ENCODE measurements around the gene SLC49A4. TPM values are rescaled to one million over a fixed set of nuclear protein-coding genes. Genes with fewer than 3 reads are reported as not detected.

The SLC49A4 gene
- polyA plus RNA-seq, 1 experiment = 16.4 TPM

- H3K4me3 ChIP-seq (ENCODE audit: low read depth, low read length) = no peak overlapping the region
- ChIA-PET CTCF (interaction anchor here (0.6 to 1.8 kb wide), 2 partner anchors 16 to 19 kb away, joined by 4 to 9 read pairs; no protein-coding TSS in a partner anchor), POLR2A (no interaction called here)
- no peaks in the 10 kb centered on the region for H3K9me3 ChIP-seq (ENCODE audit: control insufficient read depth, insufficient read depth, low read length)
- no peaks in the 10 kb centered on the region for H3K27me3 ChIP-seq (ENCODE audit: control insufficient read depth, insufficient read depth, low read length)
- H3K27ac ChIP-seq (ENCODE audit: low read depth, low read length) = no peak overlapping the region
- DNase-seq (ENCODE audit: low read depth, low spot score) = no peak
- no peak for TF ChIP-seq CTCF (IDR thresholded peaks at IDR 0.05; ENCODE audit: low read depth, low read length)
These were observed 20.3 kb upstream of the SLC49A4 start for GRCh38 chr3:122774564-122774963.

DNA sequence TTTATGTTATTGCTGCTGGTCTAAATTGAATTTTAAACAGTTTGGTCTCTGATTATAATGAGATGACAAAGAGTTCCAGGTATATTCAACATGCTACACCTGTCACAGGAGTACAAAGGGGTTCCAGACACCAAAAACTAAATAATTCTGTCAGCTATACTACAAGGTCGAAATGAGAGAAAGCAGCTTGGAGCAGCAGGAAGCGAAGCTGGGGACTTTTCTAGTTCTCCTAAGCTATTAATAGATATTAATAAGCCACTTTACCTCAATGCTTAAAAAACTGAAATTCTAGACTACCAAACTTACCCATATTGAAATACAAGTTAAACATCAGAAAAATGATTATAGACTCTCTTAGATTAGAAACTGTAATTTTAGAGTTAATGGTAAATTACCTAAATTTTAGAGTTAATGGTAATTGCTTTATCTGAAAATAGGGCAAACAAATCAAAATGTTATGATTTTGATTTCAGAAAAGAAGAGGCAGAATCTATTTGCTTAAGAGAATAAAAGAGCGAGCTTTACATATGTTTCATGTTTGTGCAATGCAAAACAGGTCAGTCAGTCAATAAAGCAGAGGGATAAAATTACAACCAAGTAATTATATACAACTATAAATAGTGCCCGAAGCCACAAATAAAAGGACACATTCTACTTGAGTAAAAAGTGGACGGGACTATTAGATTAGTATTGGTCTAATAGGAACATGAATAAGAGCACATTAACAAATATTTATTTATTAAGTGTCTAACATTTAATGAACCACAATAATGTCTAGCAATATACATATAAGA is 18.0 kb upstream of the SLC49A4 start:
- POLR2A ChIA-PET = no interaction called here
- no peak for TF ChIP-seq CTCF (IDR thresholded peaks at IDR 0.05; ENCODE audit: low read depth, low read length)

DNA sequence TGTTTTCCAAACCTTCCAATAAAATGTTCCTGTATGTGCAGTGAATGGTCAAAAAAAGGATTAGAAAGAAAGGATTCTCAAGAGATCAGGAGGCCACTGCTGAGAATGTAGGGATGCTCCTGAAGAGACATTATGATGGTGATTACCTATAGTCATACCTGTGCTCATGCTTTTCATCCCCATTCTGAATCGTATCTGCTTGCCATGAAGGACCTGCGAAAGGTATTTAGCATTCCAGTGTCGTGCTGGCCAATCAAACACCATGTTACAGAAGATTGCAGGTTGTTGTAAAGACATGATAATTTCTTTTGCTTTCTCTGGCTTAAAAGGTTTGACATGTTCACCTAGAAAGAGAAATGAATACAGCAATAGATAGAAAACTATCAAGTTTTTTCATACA is 17.3 kb upstream of the SLC49A4 start:
- Histone ChIP-seq H3K9me3 (ENCODE audit: control insufficient read depth, insufficient read depth, low read length) (peaks cover 3% of the 10 kb centered on the region; the same call in 1 of the 2 replicates), H3K27me3 (ENCODE audit: control insufficient read depth, insufficient read depth, low read length) (no peaks in the 10 kb centered on the region), H3K27ac (ENCODE audit: low read depth, low read length) (no peak overlapping the region), H3K4me3 (ENCODE audit: low read depth, low read length) (no peak overlapping the region)
- TF ChIP-seq CTCF (IDR thresholded peaks at IDR 0.05; ENCODE audit: low read depth, low read length) = no peak
- ChIA-PET CTCF (no interaction called here), POLR2A (no interaction called here)
- no peak for DNase-seq (ENCODE audit: low read depth, low spot score)

More for the DNA sequence above, 18.0 kb upstream of the SLC49A4 start:
- no peak overlapping the region for H3K4me3 ChIP-seq (ENCODE audit: low read depth, low read length)
- H3K27me3 ChIP-seq (ENCODE audit: control insufficient read depth, insufficient read depth, low read length) = no peaks in the 10 kb centered on the region
- CTCF ChIA-PET = no interaction called here
- peaks cover 3% of the 10 kb centered on the region; the same call in 1 of the 2 replicates for H3K9me3 ChIP-seq (ENCODE audit: control insufficient read depth, insufficient read depth, low read length)
- DNase-seq (ENCODE audit: low read depth, low spot score) = no peak
- H3K27ac ChIP-seq (ENCODE audit: low read depth, low read length) = no peak overlapping the region

DNA sequence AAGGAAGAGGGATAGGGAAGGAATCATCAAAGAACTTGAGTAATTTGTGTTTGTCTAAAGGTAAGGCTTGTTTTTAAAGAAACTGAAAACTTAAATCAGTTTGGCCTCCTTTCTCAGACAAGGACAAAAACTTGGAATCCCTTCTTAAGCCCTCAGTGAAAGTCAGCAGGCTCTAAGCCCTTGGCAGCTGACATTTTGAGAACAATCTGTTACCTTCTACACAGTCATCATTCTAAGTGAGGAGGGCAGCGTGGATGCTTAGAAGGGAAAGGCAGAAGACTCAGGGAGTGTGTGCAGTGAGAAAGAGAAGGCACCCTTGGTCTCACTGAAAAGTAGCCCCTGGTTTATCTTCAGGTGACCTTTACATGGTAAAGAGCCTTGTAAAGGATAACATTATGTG is 12.1 kb upstream of the SLC49A4 start:
- Histone ChIP-seq H3K27me3 (ENCODE audit: control insufficient read depth, insufficient read depth, low read length) (no peaks in the 10 kb centered on the region), H3K9me3 (ENCODE audit: control insufficient read depth, insufficient read depth, low read length) (peaks cover 3% of the 10 kb centered on the region; the same call in 1 of the 2 replicates), H3K4me3 (ENCODE audit: low read depth, low read length) (no peak overlapping the region), H3K27ac (ENCODE audit: low read depth, low read length) (no peak overlapping the region)
- POLR2A ChIA-PET = no interaction called here
- no peak for TF ChIP-seq CTCF (IDR thresholded peaks at IDR 0.05; ENCODE audit: low read depth, low read length)
- no peak for DNase-seq (ENCODE audit: low read depth, low spot score)
- CTCF ChIA-PET = no interaction called here

DNA sequence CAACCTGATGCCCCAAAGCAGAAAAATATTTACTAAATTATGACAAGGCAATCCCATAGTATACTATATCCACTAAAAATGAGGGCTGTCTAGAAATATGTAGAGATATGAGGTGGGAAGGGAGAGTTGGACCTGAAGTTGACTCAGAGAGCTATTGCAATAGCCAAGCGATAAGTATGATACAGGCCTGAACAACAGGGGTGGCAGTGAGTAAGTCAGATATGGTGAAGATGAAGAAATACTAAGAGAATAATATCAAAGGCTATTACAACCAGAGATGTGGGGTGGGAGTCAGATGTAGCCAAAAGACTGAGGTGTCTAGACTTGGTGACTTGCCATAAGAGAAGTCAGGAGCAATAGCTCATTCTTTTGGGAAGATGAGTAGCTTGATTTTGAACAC is 10.4 kb upstream of the SLC49A4 start:
- POLR2A ChIA-PET = interaction anchor here (1.2 to 1.6 kb wide), 2 partner anchors 9 to 39 kb away, joined by 4 to 6 read pairs; partner anchors contain the start of gene HSPBAP1
- DNase-seq (ENCODE audit: low read depth, low spot score) = no peak
- Histone ChIP-seq H3K27ac (ENCODE audit: low read depth, low read length) (no peak overlapping the region), H3K9me3 (ENCODE audit: control insufficient read depth, insufficient read depth, low read length) (peaks cover 3% of the 10 kb centered on the region; the same call in 1 of the 2 replicates), H3K27me3 (ENCODE audit: control insufficient read depth, insufficient read depth, low read length) (no peaks in the 10 kb centered on the region), H3K4me3 (ENCODE audit: low read depth, low read length) (no peak overlapping the region)
- TF ChIP-seq CTCF (IDR thresholded peaks at IDR 0.05; ENCODE audit: low read depth, low read length) = no peak
- CTCF ChIA-PET = interaction anchor here (0.6 to 1.9 kb wide), 9 partner anchors 9 to 245 kb away, joined by 3 to 7 read pairs (median 3); partner anchors contain the start of gene HSPBAP1

Measured in AG04450 (cell line).